GM18951 (cell line): Measurements from ENCODE around the gene TRABD.

ENCODE experiments used
- POLR2A ChIP-seq: IDR thresholded peaks from 4 replicates; pipeline ENCODE4 v1.6.1; 2011; ENCODE audit warnings: mild to moderate bottlenecking; ENCODE audit not compliant: insufficient read length, insufficient read depth; ENCODE audit errors: extremely low read depth
- in situ Hi-C: fragments of 300-500 bp; cut with MboI; formaldehyde crosslinking; loops from one replicate; pipeline ENCODE4 v1.12.0; 2022; ENCODE audit warnings: low sequenced_read_pairs, mixed read lengths, inconsistent platforms; ENCODE audit not compliant: unreplicated experiment

Gene TRABD

DNA sequence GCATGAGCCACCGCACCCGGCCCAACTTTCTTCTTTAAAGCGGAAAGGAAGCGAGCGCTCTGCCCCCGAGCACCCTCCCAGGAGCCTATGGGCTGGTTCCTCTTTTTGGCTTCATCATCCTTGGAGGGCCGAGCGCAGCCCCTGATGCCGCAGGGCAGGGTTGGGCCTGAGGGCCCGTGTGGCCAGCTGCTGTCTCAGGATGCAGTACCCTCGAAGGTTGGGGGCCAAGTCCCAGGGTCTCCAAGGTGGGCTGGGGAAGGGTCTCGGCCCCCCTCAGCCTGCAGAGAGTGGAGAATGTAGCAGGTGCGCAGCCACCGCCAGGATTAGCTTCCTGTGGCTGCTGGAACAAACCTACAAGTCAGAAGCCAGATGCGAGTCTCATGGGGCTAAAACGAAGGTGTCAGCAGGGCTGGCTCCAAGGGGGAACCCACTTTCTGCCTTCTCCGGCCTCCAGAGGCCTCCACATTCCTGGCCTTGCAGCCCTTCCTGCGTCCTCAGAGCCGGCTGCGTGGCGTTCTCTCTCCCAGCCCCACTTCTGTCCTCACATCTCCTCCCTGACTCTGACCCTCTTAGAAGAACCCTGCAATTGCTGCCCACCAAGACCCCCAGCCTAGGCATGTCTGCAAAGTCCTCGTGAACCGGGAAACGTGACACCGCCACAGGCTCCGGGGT lies 12.3 kb upstream of the TRABD start:
- no peak for TF ChIP-seq POLR2A
- in situ Hi-C loops = no loop called here

- in situ Hi-C loops = no loop called here
- TF ChIP-seq POLR2A = no peak
These were observed 11.7 kb upstream of the TRABD start for GRCh38 chr22:50173983-50174355.

DNA sequence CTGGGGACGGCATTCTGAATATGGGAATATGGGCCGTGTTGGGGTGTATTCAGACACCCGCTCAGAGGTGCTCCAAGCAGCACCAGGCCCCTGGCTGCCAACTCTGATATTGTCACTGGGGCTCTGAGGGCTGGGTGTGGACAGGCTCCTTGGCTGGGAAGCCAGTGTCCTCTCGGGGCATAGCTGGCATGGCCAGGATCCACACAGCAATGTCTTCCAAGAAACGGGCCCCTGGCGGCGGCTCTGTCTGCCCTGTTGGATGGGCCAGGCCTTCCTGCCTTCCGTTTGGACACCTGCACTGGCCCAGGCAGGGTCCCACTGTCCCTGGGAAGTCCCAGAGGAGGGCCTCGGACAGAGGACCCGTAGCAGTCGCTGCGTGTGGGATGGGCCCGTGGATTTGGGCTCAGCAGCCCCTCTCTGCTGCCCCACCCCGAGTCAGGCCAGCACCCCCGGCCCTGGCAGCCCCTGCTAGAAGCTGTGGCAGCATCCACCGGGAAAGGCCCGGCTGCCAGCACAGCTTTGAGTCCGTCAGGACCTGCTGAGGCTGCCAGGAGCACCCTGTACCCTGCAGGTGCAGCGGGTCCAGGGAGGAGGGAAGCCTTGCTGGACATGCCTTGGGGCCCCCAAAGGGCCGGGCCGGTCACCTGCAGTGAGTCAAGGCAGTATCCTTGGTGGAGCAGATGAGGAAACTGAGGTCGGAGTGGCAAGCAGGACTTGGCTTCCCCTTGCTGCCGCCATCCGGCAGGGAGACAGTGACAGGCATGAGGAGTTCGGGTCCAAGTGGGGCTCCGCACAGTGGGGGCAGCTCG lies 11.1 kb upstream of the TRABD start:
- TF ChIP-seq POLR2A = no peak
- in situ Hi-C loops = no loop called here

DNA sequence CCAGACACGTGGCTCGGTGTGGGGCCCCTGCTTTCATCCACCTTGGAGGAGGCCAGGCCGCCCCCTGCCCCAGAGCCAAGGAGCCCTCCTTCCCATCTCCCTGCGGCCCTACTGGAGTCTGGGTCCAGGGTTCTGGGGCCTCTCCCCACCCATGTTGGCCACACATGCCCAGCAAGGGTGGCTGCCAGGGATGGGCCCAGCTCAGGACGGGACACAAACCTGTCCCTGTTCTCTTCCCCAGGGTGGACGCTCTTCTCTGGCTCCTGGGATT lies 10.6 kb upstream of the TRABD start:
- TF ChIP-seq POLR2A = no peak
- in situ Hi-C loops = no loop called here

DNA sequence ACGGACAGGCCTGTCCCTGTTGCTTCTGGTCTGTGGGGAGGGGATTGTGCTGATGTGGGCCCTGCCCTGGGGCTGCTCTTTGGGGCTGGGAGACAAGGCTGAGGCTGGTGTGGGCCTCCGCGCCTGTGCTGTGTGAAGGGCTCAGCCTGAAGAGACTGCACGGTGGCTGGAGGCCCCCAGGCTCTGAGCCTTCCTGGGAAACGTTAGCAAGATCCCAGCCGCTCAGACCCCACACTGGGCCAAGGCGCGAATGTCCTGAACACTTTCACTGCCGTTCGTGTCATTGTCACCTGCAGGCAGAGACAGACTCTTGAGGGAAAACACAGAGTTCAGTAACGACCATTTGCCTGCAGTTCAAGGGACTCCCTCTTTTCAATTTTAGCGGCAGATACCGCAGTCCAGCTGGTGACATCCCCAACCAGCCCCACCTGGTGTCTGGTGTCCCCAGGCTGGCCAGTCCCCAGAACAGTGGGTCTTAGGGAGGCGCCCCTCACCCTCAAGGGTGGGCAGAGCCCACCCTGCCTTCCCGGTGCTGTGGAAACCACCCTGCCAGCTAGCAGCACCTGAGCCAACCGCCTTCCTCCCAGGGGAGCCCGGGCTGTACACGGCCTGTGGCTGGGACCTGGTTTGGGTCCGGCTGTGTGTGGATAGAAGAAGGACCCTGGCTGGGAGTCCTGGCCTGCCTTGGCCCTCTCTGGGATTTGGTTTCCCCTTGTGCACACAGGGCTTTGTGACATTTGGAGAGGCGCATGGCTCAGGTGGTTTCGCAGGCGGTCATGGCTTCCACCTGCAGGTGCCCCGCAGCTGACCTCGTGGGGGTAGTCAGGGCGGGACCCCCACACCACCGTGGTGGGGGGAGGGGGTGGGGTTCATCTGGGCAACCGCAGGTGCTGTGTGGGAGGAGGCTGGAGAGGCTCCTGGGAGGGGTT lies 9.5 kb upstream of the TRABD start:
- TF ChIP-seq POLR2A = no peak
- in situ Hi-C loops = no loop called here

DNA sequence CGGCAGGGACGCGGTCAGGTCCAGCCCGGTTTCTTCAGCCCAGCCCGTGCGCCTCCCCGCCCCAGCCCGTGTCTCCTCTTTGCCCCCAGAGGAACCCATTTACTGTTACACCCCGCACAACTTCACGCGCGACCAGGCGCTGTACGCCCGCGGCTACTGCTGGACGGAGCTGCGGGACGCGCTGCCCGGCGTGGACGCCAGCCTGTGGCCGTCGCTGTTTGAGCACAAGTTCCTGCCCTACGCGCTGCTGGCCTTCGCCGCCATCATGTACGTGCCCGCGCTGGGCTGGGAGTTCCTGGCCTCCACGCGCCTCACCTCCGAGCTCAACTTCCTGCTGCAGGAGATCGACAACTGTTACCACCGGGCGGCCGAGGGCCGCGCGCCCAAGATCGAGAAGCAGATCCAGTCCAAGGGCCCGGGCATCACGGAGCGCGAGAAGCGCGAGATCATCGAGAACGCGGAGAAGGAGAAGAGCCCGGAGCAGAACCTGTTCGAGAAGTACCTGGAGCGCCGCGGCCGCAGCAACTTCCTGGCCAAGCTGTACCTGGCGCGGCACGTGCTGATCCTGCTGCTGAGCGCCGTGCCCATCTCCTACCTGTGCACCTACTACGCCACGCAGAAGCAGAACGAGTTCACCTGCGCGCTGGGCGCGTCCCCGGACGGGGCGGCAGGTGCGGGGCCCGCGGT lies 8.7 kb upstream of the TRABD start:
- in situ Hi-C loops = no loop called here
- no peak for TF ChIP-seq POLR2A

- in situ Hi-C loops = no loop called here
- no peak for TF ChIP-seq POLR2A
These were observed 7.9 kb upstream of the TRABD start for GRCh38 chr22:50177537-50178470.

- in situ Hi-C loops = no loop called here
- no peak for TF ChIP-seq POLR2A
These were observed 7.2 kb upstream of the TRABD start for GRCh38 chr22:50178471-50178864.

DNA sequence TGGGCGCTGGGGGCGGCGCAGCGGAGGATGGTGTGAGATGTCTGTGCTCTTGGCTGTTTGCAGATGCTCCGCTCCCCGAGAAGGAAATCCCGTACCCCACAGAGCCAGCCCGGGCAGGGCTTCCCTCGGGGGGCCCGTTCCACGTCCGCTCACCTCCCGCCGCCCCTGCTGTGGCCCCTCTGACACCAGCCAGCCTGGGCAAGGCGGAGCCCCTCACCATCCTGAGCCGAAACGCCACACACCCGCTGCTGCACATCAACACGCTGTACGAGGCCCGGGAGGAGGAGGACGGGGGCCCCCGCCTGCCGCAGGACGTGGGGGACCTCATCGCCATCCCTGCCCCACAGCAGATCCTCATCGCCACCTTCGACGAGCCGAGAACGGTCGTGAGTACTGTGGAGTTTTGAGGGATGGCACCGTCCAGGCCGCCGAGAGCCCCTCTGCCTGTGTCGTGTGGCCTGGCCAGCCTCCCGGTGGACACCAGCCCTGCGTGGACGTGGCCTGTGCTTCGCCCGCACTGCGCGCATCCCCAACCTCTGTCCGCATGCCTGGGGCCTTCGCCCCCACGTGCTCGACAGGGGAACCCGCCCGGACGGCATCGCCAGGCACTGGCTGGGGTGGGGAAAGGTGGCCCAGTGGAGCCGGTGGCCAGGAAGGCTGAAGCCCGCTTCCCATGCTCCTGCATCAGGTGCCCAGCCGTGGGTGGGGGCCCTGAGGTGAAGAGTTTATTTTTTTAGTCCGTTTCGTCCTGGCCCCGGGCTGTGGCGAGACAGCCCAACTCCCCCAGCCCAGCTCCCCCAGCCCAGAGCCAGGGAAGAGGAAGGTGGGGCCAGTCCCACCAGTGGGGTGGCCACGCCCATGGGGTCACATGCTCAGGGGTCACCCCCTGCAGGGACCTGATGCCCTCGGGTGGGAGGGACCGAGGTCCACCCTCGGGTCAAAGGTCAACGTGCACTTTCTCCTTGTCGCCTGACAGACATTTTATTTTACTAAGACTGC lies 6.5 kb upstream of the TRABD start:
- in situ Hi-C loops = no loop called here
- TF ChIP-seq POLR2A = no peak

DNA sequence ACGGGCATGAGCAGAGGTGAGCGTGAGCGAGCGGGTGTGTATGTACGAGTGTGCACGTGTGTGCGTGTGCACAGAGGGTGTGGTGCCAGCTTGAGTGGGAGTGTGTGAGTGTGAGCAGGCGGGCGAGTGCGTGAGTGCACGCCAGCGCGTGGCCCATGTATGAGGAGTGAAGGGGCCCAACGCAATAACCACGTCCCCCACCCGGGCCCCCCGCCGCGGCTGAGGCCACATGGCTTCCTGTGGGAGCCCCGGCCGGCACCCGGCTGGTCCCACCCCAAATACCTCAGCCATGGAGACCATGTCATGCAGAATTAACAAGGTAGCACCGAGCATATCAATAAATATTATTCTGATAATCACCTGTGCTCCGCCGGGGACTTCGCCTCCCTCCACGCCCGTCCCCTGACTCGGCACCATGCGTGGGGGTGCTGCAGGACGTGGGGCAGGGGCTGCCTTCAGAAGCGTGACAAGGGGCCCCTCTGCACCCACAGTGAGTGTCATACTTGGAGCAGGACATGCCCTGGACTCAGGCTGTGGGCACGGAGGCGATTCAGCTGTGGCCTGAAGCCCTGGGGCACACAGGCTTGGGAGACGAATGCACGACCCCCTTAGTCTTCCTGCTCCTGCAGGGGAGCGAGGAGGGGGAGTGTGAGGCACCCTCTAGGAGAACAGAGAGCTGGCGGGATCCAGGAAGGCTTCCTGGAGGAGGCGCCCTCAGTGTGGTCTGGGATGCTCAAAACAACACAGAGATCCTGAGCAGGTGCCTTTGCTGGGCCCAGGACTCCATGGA lies 5.6 kb upstream of the TRABD start:
- TF ChIP-seq POLR2A = no peak
- in situ Hi-C loops = no loop called here

GRCh38 chr22:50180727-50181521 lies 4.8 kb upstream of the TRABD start:
- no peak for TF ChIP-seq POLR2A
- in situ Hi-C loops = no loop called here
